NCI-H1417 treated with DMSO at 0.1 percent for 48 hours (cell line): ENCODE results near the gene TRIM38.
"Not testable (repeated sequence)": the region's sequence is repeated elsewhere in the genome, so short reads cannot be mapped to it uniquely, and the experiment has no call there.

Experiments
- DNase-seq: peaks from one replicate; lab custom pipeline; 2025; lab: John Stamatoyannopoulos, UW

TRIM38 gene

DNA sequence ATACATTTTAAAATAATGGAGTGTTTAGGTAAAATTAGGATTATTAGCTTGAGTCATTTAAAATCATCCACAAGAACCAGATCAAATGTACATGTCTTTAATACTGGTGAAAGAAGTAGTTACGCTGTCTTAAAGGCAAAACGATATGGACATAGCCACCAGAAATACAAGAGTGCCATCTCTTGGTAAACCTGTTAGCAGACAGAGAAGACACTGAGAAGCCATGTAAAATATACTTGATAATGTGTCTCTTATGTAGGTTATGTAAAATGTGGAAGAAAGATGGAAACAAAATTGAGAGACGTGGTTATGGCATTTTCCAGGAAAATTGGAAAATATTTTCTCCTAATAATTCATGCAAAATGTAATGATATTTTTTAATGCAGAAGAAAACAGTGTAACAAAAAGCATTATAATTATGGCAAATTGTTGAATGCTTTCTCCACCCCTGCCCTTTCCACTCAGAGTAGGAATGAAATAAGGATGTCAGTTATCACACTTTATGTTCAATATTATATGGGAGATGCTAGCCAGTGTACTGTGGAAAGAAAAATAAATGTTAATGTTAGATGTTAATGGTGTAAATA is 19.9 kb upstream of the TRIM38 start:
- DNase-seq, result no peak

DNA sequence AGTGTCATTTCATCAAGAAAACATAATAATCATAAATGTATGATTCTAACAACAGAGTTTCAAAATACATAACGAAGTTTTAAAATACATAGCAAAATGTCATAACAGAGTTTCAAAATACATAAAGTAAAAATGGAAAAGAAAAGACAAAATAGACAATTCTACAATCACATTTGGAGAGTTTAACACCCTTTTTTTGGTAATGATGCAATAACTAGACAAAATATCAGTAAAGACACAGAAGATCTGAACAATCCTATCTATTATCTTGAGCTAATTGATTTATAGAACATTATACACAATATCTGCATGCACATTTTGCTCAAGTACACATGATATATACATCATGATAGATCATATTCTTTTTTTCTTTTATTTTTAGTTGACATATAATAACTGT is 18.7 kb upstream of the TRIM38 start:
- DNase-seq, result no peak

DNA sequence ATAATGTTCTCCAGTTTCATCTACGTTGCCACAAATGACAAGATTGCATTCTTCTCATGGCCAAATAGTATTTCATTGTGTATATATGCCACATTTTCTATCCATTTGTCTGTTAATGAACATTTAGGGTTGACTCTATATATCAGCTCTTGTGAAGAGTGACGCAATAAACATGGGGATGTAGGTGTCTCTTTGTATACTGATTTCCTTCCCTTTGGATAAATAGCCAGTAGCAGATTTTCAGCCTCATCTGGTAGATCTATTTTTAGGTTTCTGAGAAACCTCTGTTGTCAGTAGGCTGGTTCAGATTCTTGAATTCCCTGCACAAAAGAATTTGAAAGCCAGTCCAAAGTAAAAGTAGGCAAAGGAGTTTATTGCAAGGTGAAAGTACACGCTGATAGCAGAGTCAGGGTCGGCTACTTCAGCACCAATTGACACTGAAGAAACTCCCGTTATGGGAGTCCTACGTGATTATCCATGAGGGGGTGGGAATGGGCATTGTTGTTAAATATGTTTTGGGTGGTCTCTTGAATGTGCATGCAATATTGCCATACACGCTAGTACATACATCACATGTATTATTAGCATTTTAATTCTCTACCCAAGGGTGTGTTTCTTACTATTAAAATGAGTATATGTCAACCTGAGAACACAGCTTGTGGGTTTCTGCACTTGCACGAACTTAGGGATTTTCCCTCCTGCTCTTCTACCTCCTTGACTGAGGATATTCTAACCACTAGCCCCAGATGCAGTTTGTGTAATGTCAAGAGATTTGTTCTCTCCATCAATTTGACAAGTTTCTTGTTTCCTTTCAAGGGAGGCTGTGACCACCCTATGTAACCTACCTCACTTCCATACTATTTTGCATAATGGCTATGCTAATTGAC is 17.7 kb upstream of the TRIM38 start:
- DNase-seq, result no peak

GRCh38 chr6:25945738-25946137 is 16.9 kb upstream of the TRIM38 start:
- not testable (repeated sequence) for DNase-seq

DNA sequence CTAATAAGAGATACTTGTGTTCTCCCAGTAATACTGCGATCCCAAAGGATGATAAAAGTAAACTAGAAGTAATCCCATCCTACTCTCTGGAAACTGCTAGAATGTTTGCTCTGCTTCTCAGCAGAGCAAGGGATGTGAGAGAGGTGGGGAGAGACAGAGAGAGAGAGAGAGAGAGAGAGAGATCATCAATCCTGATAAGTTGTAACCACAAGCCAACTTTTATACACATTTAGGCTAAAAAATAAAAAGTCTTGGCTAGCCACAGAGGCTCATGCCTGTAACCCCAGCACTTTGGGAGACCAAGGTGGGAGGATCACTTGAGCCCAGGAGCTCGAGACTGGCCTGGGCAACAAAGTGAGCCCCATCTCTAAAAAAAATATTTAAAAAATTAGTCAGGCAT is 16.0 kb upstream of the TRIM38 start:
- DNase-seq, result no peak

- not testable (repeated sequence) for DNase-seq
These were observed 15.1 kb upstream of the TRIM38 start for GRCh38 chr6:25947492-25947891.

GRCh38 chr6:25949695-25950094 is 12.9 kb upstream of the TRIM38 start:
- no peak for DNase-seq

GRCh38 chr6:25950297-25950696 is 12.3 kb upstream of the TRIM38 start:
- no peak for DNase-seq

DNA sequence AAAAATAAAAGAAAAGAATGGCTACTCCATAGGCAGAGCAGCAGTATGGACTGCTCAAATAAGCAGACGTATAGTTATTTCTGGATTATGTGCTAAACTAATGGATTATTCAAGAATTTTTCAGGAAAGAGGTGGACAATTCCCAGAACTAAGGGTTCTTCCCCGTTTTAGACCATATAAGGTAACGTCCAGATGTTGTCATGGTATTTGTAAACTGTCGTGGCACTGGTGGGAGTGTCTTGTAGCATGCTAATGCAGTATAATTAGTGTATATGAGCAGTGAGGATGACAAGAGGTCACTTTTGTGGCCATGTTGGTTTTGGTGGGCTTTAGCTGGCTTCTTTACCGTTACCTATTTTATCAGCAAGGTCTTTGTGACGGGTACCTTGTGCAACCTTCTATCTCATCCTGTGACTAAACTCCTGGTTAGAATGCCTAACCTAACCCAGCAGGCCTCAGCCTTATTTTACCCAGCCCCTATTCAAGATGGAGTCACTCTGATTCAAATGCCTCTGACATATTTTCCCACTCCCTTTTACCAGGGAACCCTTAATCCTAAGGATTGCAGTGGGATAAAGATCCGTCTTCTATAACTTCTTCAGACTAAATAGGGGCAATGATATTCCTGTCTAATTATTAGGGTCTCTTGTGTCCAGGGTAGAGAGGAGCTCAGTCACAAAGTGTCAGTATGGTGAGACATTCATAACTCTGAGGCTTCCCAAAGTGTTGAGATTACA is 11.1 kb upstream of the TRIM38 start:
- DNase-seq, result no peak

GRCh38 chr6:25952535-25952934 is 10.1 kb upstream of the TRIM38 start:
- no peak for DNase-seq

DNA sequence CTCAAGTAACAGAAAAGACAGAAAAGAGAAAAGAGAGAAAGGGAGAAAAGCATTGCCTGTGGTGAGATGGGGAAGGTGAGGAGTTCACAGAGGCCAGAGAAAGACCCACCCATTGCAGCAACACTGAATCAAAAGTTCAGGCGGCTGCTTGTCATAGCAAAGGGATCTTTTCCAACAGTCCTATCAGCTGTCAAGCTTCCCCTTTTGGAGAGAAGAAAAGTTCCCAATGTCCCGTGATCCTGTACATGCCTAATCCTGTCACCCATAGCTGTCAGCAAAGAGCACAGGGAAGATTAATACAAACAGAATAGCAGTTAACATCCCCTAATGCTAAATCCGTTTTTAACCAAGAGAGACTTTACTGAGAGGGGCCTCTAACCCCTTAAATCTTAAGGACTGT is 8.9 kb upstream of the TRIM38 start:
- DNase-seq, result no peak

GRCh38 chr6:25954756-25955155 is 7.8 kb upstream of the TRIM38 start:
- DNase-seq, result no peak

DNA sequence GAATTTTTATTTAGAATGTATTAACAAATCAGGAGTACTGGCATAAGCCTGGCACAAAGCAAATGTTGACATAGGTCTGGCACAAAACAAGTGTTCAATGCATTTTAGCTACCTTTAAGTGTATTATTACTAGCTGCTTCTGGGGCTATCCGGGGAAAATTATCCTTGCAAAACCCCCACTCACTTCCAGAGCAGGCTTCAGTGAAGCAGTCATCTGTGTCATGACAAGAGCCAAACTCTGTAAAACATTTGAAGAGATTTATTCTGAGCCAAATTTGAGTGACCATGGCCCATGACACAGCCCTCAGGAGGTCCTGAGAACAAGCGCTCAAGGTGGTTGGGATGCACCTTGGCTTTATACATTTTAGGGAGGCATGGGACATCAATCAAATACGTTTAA is 6.4 kb upstream of the TRIM38 start:
- no peak for DNase-seq

- no peak for DNase-seq
These were observed 3.9 kb upstream of the TRIM38 start for GRCh38 chr6:25958700-25959162.

- DNase-seq, result no peak
These were observed 2.6 kb upstream of the TRIM38 start for GRCh38 chr6:25959890-25960536.

GRCh38 chr6:25960734-25961133 is 1.9 kb upstream of the TRIM38 start:
- no peak for DNase-seq

- no peak for DNase-seq
These were observed 918 bp upstream of the TRIM38 start for GRCh38 chr6:25961619-25962148.

DNA sequence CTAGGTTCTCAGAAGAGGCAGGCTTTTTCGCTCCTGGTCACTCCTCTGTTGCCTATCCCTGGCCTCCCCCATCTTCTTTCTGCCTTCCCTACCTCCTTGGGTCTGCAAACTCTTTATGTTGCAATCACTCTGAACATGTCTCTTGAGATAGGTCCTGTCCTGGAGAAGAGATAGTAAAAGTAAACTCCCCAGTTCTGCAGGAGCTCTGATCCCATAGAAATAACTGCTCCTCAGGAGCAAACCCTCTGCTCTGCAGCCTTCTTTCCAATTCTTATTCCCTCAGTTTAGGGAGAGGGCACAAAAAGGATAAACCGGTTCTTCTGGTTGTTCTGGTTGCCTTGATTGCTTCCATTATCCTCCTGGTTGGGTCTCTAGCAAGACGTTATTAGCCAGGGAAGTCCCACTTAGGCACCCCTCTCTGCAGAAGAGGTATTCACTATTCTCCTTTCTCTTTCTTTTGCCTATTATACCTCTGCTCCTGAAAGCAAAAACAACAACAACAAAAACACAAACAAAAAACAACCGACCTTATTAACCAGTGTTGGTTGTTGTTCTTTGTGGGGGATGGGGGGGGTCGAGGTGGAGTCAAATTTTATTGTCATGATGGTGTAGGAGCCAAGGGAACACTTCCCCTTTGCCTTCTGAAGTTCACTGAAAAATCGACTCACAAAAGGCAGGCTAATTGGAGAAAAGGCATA is 973 bp downstream of the TRIM38 start:
- DNase-seq, result no peak

DNA sequence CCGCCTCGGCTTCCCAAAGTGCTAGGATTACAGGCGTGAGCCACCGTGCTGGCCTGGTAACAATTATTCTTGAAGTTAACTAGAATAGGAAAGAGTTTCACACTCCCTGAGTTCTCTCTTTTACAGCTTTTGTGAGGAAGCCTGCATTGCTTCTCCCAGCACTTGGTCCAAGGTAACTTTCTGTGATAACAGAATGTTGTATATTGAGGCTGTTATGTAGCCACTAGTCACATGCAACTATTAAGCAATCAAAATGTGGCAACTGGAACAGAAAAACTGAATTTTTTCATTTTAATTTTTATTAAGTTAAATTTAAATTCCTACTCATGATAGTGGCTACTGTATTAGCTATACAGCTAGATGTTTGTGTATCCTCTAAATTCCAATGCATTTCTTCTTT is 2.5 kb downstream of the TRIM38 start:
- no peak for DNase-seq

- DNase-seq, result no peak
These were observed 4.1 kb downstream of the TRIM38 start for GRCh38 chr6:25966711-25967110.

GRCh38 chr6:25968769-25969168 is 6.2 kb downstream of the TRIM38 start:
- DNase-seq, result no peak
